OCI-LY7 (cell line): ENCODE results near the gene ENAH. TPM values are rescaled to one million over a fixed set of nuclear protein-coding genes. Genes with fewer than 3 reads are reported as not detected.
A peak's percentile ranks its signal among the peaks of the same experiment; 100 is the strongest.

Source experiments
- BruUV-seq: library from RNA; stranded (reverse); fragments of 400-500 nt; replicated peaks from 2 replicates; lab custom pipeline; 2021; lab: Mats Ljungman, UMichigan
- CTCF ChIA-PET: fragments of 300-600 bp; sonication (Branson Sonifier 250); formaldehyde crosslinking; loops from one replicate; lab custom pipeline; 2022; ENCODE audit warnings: antibody characterized with exemption; ENCODE audit not compliant: unreplicated experiment; lab: Charles Lee
- POLR2A ChIA-PET: fragments of 300-600 bp; sonication (Branson Sonifier 250); formaldehyde crosslinking; loops from one replicate; lab custom pipeline; 2022; ENCODE audit warnings: antibody characterized with exemption; lab: Charles Lee
- DNase-seq: peaks from one replicate; pipeline ENCODE4 v3.0.0-alpha.2; 2015; ENCODE audit warnings: low spot score
- H2AFZ ChIP-seq: fragments of 200-600 bp; sonication (generic), shearing (Covaris generic); 2 replicates; pipeline ENCODE4 v1.6.1; 2014; ENCODE audit warnings: mild to moderate bottlenecking, antibody characterized with exemption, low read length, moderate library complexity
- H3K27ac ChIP-seq: fragments of 200-600 bp; sonication (generic); 2 replicates; pipeline ENCODE4 v1.5.1; 2014; ENCODE audit warnings: mixed run types, low read depth, mild to moderate bottlenecking, moderate library complexity, low read length, inconsistent platforms; ENCODE audit not compliant: poor library complexity, severe bottlenecking
- H3K36me3 ChIP-seq: fragments of 200-600 bp; sonication (generic); 2 replicates; pipeline ENCODE4 v1.6.1; 2014; ENCODE audit warnings: mild to moderate bottlenecking, antibody characterized with exemption, low read length, moderate library complexity, mixed read lengths; ENCODE audit not compliant: insufficient read depth
- H3K4me1 ChIP-seq: fragments of 200-600 bp; sonication (generic); 2 replicates; pipeline ENCODE4 v1.5.1; 2014; ENCODE audit warnings: mild to moderate bottlenecking, low read length; ENCODE audit not compliant: insufficient read depth, poor library complexity, severe bottlenecking
- H3K4me2 ChIP-seq: fragments of 200-600 bp; sonication (generic); 2 replicates; pipeline ENCODE4 v1.6.1; 2014; ENCODE audit warnings: mild to moderate bottlenecking, low read length
- H3K4me3 ChIP-seq: fragments of 200-600 bp; sonication (generic); 2 replicates; pipeline ENCODE4 v1.5.1; 2014; ENCODE audit warnings: mild to moderate bottlenecking, low read depth, low read length; ENCODE audit not compliant: poor library complexity, severe bottlenecking
- H3K79me2 ChIP-seq: fragments of 200-600 bp; sonication (generic); 2 replicates; pipeline ENCODE4 v1.6.1; 2016; ENCODE audit warnings: low read depth, mild to moderate bottlenecking, low read length, moderate library complexity, mixed read lengths; ENCODE audit not compliant: insufficient read depth
- H3K9me2 ChIP-seq: fragments of 200-600 bp; sonication (generic); 2 replicates; pipeline ENCODE4 v1.6.1; 2016; ENCODE audit warnings: mild to moderate bottlenecking, low read length, mixed read lengths; ENCODE audit not compliant: insufficient read depth
- H3K9me3 ChIP-seq: fragments of 200-600 bp; sonication (generic); 2 replicates; pipeline ENCODE4 v1.6.1; 2014; ENCODE audit warnings: mild to moderate bottlenecking, mixed run types, low read length, mixed read lengths
- H4K20me1 ChIP-seq: fragments of 200-600 bp; sonication (generic); 2 replicates; pipeline ENCODE4 v1.6.1; 2014; ENCODE audit warnings: mild to moderate bottlenecking, antibody characterized with exemption, low read length, moderate library complexity, mixed read lengths; ENCODE audit not compliant: insufficient read depth
- EZH2phosphoT487 ChIP-seq: fragments of 200-600 bp; sonication (generic); IDR thresholded peaks from 2 replicates; pipeline ENCODE4 v1.6.1; 2018; ENCODE audit warnings: low read depth, borderline replicate concordance, mild to moderate bottlenecking, mixed run types, antibody characterized with exemption, low read length, moderate library complexity, mixed read lengths
- intact Hi-C: fragments of 100-400 bp; cut with micrococcal nuclease; formaldehyde crosslinking; loops from one replicate; pipeline ENCODE4 v1.10.0; 2022; ENCODE audit not compliant: unreplicated experiment
- total RNA-seq, 2 experiments: library from RNA; depleted of rRNA in 1 of 2; stranded (reverse); fragments of >200 nt in 1 of 2; shearing (Covaris generic) in 1 of 2; gene quantifications; 2 replicates each; pipeline ENCODE4 v1.2.3, GENCODE V29; 2014 to 2022
- TF ChIP-seq, protein P1 (sequence below): fragments of 200-600 bp; sonication (generic); conservative IDR thresholded peaks from 2 replicates; pipeline ENCODE4 v1.5.1; 2014; ENCODE audit warnings: mild to moderate bottlenecking, antibody characterized with exemption, low read length, moderate library complexity, mixed read lengths

The ENAH gene
- total RNA-seq, 2 experiments from 2014 or later, result 4.6 to 18.1 TPM

DNA sequence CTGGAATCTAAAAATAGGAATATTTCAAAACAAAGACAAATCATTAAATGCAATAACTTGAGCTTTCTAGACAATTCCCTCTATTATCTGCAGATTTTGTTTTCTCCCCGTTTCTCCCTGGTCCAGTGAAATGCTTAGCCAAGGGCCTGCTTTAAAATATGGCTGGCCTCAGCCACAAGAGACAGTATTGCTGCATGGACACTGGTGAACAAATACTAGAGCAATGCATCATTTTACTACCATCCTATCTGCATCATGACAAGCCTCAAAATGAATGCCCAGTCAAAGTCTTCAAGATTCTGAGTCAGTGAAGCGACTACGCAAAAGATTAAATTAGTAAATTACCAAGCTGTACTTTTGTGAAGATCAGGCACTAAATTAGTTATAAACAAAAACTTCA is 80.5 kb downstream of the ENAH start:
- no peaks in the 10 kb centered on the region for H3K9me3 ChIP-seq
- H3K9me2 ChIP-seq, result no peaks in the 10 kb centered on the region
- H3K36me3 ChIP-seq, result no peaks in the 10 kb centered on the region
- no peak for DNase-seq
- peaks cover 11% of the 10 kb centered on the region for H3K4me1 ChIP-seq
- no peak overlapping the region for H2AFZ ChIP-seq
- H4K20me1 ChIP-seq, result no peaks in the 10 kb centered on the region; the same call in 1 of the 2 replicates
- no peaks in the 10 kb centered on the region for H3K79me2 ChIP-seq
- no TSS peak for BruUV-seq
- no peak overlapping the region for H3K4me3 ChIP-seq
- CTCF ChIA-PET, result no interaction called here
- POLR2A ChIA-PET, result interaction anchor here (0.6 to 0.8 kb wide), 2 partner anchors 27 to 458 kb away, joined by 3 to 4 read pairs; no protein-coding TSS in a partner anchor
- no peak overlapping the region for H3K27ac ChIP-seq
- intact Hi-C loops, result no loop called here
- TF ChIP-seq, protein P1, sequence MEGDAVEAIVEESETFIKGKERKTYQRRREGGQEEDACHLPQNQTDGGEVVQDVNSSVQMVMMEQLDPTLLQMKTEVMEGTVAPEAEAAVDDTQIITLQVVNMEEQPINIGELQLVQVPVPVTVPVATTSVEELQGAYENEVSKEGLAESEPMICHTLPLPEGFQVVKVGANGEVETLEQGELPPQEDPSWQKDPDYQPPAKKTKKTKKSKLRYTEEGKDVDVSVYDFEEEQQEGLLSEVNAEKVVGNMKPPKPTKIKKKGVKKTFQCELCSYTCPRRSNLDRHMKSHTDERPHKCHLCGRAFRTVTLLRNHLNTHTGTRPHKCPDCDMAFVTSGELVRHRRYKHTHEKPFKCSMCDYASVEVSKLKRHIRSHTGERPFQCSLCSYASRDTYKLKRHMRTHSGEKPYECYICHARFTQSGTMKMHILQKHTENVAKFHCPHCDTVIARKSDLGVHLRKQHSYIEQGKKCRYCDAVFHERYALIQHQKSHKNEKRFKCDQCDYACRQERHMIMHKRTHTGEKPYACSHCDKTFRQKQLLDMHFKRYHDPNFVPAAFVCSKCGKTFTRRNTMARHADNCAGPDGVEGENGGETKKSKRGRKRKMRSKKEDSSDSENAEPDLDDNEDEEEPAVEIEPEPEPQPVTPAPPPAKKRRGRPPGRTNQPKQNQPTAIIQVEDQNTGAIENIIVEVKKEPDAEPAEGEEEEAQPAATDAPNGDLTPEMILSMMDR, result no peak
- no peak for TF ChIP-seq EZH2phosphoT487
- no peak overlapping the region for H3K4me2 ChIP-seq

DNA sequence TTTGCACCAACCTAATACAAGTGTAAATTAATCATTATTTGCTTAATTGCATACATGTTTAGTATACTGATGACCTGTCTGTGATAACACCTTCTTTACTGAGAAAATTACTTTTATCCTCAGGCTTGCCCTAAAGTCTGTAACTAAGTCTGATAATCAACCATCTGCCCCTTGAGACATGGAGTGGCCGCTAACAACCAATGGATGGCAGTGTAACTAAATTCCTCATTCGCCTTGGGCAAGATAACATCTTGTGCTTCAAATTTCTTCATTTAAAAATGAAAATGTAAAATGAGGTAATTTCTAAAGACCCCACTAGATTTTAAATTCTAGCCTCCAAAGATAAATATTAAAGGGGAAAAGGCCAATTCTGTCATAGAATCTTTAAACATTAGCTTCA is 85.1 kb downstream of the ENAH start:
- CTCF ChIA-PET, result no interaction called here
- H3K27ac ChIP-seq, result no peak overlapping the region
- TF ChIP-seq, protein P1, result peak; percentile 61
- TF ChIP-seq EZH2phosphoT487, result no peak

DNA sequence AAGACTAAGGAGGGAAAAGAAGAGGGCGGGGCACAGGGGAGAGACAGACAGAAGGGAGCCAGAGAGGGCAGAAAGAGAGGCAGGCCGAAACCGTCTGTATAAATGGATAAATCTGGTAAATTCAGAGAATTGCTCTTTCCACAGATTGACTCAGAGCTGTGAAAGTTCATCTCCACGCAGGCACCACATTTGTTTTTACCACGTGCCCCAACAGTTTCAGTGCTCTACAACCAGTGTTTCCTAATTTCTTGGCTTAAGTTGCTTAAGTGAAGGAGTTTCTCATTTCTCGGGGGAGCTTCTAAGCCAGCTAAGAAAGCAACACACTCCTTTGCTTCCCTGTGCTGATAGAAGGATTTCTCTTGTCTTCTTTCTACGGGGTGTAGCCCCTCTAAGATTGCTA is 87.1 kb downstream of the ENAH start:
- Histone ChIP-seq H4K20me1 (no peaks in the 10 kb centered on the region), H3K36me3 (no peaks in the 10 kb centered on the region), H3K4me2 (no peak overlapping the region), H3K4me3 (no peak overlapping the region), H2AFZ (no peak overlapping the region), H3K4me1 (no peaks in the 10 kb centered on the region), H3K27ac (no peak overlapping the region), H3K79me2 (no peaks in the 10 kb centered on the region), H3K9me3 (no peaks in the 10 kb centered on the region), H3K9me2 (no peaks in the 10 kb centered on the region)
- ChIA-PET POLR2A (interaction anchor here (0.6 to 1.0 kb wide), 3 partner anchors 14 to 75 kb away, joined by 3 to 5 read pairs (median 3); no protein-coding TSS in a partner anchor), CTCF (no interaction called here)
- TF ChIP-seq, protein P1, result no peak
- intact Hi-C loops, result no loop called here
- no TSS peak for BruUV-seq
- no peak for DNase-seq

More for the DNA sequence above, 85.1 kb downstream of the ENAH start:
- Histone ChIP-seq H3K36me3 (no peaks in the 10 kb centered on the region), H4K20me1 (no peaks in the 10 kb centered on the region), H3K9me3 (no peaks in the 10 kb centered on the region), H3K79me2 (no peaks in the 10 kb centered on the region), H2AFZ (no peak overlapping the region), H3K9me2 (no peaks in the 10 kb centered on the region), H3K4me3 (no peak overlapping the region), H3K4me2 (no peak overlapping the region), H3K4me1 (no peaks in the 10 kb centered on the region)
- BruUV-seq, result no TSS peak
- intact Hi-C loops, result no loop called here
- POLR2A ChIA-PET, result interaction anchor here (1.3 to 1.6 kb wide), 2 partner anchors 10 to 12 kb away, joined by 3 to 5 read pairs; no protein-coding TSS in a partner anchor
- peak; percentile 7 for DNase-seq
